D721Med (cell line): Measurements from ENCODE around the gene DAB2IP.
"Not testable (repeated sequence)": the region's sequence is repeated elsewhere in the genome, so short reads cannot be mapped to it uniquely, and the experiment has no call there.

Source experiments
- DNase-seq: peaks from one replicate; pipeline ENCODE4 v3.0.0; 2011; ENCODE audit warnings: low spot score; ENCODE audit not compliant: insufficient read length
- FAIRE-seq: peaks from 2 replicates; lab custom pipeline; 2011; peaks lifted over from hg19 to GRCh38; lab: Jason Lieb, UNC
- TF ChIP-seq, protein P1 (sequence below): IDR thresholded peaks from 2 replicates; pipeline ENCODE4 v1.5.1; 2012; ENCODE audit warnings: mild to moderate bottlenecking, control low read depth; ENCODE audit not compliant: insufficient read depth; ENCODE audit errors: missing control alignments

DAB2IP gene

DNA sequence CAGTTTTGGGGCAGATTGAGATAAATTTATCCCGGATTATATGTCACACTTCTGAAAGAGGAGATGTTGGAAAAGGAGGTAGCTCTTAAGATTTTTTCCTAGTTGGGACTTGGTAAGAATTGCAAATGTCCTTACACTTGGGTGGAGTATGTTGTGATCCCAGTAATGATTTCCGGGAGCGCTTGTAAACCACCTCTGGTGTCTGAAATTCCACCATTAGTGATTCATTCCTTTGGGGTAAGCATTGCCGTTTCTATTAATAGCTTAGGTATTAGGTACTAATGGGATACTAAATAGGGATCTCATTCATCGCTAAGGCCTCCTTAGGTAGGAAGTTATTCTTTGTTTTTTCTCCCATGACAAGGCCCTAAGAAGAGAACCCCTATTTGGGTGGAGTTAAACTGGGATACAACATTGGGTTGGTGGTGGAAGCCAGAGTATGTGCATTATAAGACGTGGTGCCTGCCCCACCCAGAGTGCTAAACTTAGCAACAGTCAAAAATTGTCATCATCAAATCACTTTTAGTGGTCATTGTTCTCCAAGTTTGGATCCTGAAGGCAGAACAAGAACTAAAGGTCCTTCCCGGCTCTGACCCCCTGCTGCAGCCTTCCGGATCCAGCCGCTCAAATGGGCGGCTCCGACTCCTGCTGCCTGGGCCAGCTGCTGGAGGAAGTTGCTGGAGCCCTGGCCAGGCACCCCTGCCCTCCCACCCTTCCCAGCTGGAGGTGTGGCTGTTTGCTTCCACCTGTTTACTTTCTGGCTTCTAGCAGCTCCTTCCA lies 31.7 kb upstream of the DAB2IP start:
- FAIRE-seq (no peak), DNase-seq (no peak)
- TF ChIP-seq, protein P1, sequence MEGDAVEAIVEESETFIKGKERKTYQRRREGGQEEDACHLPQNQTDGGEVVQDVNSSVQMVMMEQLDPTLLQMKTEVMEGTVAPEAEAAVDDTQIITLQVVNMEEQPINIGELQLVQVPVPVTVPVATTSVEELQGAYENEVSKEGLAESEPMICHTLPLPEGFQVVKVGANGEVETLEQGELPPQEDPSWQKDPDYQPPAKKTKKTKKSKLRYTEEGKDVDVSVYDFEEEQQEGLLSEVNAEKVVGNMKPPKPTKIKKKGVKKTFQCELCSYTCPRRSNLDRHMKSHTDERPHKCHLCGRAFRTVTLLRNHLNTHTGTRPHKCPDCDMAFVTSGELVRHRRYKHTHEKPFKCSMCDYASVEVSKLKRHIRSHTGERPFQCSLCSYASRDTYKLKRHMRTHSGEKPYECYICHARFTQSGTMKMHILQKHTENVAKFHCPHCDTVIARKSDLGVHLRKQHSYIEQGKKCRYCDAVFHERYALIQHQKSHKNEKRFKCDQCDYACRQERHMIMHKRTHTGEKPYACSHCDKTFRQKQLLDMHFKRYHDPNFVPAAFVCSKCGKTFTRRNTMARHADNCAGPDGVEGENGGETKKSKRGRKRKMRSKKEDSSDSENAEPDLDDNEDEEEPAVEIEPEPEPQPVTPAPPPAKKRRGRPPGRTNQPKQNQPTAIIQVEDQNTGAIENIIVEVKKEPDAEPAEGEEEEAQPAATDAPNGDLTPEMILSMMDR = no peak

DNA sequence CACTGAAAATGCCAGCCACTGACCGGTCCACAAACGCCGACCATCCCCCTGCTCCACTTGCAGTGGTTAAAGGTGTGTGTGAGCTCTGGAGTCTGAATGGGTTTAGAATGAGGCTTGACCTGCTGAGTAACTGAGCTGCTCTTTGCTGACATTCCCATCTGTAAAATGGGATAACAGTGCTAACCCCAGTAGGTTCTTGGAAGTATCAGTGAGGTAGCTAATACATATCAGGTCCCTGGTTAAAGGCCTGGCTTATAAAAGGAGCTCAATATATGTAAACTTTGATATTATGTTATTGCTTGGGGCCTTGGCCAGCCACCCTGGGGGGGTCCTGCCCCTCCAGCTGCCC lies 31.1 kb upstream of the DAB2IP start:
- TF ChIP-seq, protein P1 = no peak
- FAIRE-seq (no peak), DNase-seq (no peak)

DNA sequence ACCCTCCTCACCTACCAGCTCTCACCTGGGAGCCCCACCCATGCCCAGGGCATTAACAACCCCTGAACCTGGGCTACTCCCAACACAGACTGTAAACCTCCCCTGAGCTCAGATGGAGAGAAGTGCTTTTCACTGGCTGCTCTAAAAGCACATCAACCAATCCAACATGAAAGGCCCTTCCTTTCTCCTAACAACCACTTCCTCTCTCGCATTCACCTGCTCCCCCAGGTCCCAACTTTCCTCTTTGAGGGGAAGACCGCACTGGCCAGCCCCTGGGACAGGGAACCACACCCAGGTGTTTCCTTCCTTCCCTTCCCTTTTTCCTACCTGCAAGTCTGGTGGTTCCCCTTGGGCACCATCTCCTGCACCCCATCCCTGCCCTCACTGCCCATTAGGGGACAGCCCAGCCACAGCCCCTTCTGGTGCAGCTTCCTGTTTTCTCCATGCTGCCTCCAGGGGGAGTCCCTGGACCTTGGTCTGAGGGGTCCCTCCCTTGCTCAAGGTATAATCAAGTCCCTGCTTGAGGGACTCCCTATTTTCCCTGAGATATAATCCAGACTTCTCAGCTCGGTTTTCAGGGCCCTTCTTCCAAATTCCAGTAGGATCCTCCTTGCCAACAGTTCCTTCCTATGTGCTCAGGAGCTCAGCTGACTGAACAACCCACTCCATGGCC lies 30.5 kb upstream of the DAB2IP start:
- TF ChIP-seq, protein P1 = peak; percentile 58
- peak; percentile 57 for DNase-seq

DNA sequence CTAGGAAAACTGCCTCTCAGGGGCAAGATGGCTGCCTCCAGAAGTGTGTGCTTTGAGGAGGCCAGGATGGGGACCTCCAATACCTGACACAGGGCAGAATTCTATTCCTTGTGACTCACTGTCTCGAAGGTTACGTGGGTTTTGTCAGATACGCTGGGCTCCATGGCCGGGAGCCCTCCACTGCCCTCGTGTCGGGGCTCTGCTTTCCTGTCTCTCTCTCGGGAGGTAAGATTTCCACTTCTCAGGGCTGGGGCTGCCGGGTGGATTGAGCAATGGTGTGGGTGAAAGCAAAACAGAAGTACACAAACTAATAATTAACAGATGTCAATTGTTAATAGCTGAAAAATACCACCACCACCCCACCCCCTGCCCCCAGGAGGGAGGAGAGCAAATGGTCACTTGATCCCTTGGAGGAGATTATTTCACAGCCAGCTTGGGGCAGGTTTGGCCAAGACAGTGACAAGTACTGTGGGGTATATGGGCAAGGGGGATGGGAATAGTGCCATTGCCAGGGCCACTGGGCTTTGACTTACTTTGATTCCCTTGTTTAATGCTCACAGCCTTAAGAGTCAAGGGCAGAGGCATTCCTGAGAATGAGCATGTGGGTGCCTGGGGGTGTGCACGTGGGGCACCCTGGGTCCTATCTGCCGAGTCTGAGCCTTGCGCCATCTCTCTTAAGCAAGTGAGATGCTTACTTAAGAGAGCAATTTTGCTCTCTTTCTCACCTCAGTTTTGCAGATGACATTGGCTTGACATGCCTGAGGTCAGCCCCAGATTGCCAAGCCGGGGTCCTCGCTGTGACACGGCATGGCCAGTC lies 28.8 kb upstream of the DAB2IP start:
- DNase-seq (no peak), FAIRE-seq (no peak)
- TF ChIP-seq, protein P1 = no peak

More for the DNA sequence above, 30.5 kb upstream of the DAB2IP start:
- no peak for FAIRE-seq

DNA sequence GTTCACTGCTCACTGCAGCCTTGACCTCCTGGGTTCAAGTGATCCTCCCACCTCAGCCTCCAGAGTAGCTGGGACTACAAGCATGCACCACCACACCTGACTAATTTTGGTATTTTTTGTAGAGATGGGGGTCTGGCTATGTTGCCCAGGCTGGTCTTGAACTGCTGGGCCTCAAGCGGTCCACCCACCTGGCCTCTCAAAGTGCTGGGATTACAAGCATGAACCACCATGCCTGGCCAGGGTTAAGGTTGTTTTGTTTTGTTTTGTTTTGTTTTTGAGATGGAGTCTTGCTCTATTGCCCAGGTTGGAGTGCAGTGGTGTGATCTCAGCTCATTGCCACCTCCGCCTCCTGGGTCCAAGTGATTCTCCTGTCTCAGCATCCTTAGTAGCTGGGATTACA lies 28.0 kb upstream of the DAB2IP start:
- DNase-seq, FAIRE-seq: not testable (repeated sequence)

DNA sequence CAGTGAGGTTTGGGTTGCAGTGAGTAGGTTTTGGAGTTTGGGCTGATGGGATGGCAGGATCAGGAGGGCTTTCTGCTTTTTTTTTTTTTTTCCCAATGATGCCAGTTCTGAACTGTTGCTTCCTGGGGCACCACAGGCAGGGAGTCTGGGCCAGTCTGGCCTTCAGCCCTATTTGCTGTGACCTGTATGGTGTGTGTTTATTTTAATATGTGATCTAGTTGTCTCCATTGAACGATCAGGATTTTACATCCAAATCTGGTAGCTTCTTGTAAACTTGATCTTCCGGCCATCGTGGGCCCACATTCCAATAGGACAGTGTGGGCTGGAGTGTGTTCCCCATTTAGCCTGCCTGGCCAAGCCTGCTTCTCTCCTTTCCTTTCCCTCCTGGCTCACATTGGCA lies 25.8 kb upstream of the DAB2IP start:
- no peak for FAIRE-seq
- DNase-seq = no peak
- TF ChIP-seq, protein P1 = no peak

DNA sequence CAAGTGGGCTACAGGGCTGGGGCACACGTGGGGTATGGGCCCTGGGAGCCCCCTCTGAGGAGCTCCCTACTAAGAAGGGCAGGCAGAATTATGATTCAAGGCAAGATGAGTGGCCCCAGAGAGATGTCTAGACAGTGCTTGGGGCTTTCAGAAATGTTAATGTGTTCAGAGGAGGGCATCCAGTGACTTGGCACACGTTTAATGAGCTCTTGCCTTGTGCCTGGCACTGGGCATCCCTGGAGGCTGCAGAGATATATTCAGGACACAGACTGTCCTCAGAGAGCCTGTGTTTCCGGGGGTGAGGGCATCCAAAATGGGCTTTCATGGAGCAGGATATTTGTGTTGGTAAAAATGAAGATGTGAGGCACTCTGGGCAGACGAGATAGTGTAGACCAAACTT lies 25.4 kb upstream of the DAB2IP start:
- FAIRE-seq (no peak), DNase-seq (no peak)

More for the DNA sequence above, 25.4 kb upstream of the DAB2IP start:
- TF ChIP-seq, protein P1 = no peak
